Chondrocyte (in vitro differentiated cells): ENCODE measurements around the gene CPVL. TPM values are rescaled to one million over a fixed set of nuclear protein-coding genes. Genes with fewer than 3 reads are reported as not detected.
"Not testable (repeated sequence)": the region's sequence is repeated elsewhere in the genome, so short reads cannot be mapped to it uniquely, and the experiment has no call there.

Source experiments
- DNase-seq: peaks from one replicate; pipeline ENCODE4 v3.0.0; 2021; ENCODE audit warnings: mixed read lengths, low spot score
- H3K27ac Mint-ChIP-seq: one replicate; pipeline ENCODE4 v1.8.0; 2021; ENCODE audit warnings: mild to moderate bottlenecking, moderate library complexity, mixed read lengths; ENCODE audit not compliant: unreplicated experiment
- H3K27me3 Mint-ChIP-seq: 2 replicates; pipeline ENCODE4 v1.8.0; 2021; ENCODE audit warnings: low read depth, mixed read lengths
- H3K36me3 Mint-ChIP-seq: 2 replicates; pipeline ENCODE4 v1.8.0; 2021; ENCODE audit warnings: low read depth, mixed read lengths
- H3K4me1 Mint-ChIP-seq: 2 replicates; pipeline ENCODE4 v1.8.0; 2021; ENCODE audit warnings: low read depth, mild to moderate bottlenecking, mixed read lengths
- H3K4me3 Mint-ChIP-seq: one replicate; pipeline ENCODE4 v1.8.0; 2021; ENCODE audit warnings: mild to moderate bottlenecking, moderate library complexity, mixed read lengths; ENCODE audit not compliant: unreplicated experiment
- H3K9me3 Mint-ChIP-seq: 2 replicates; pipeline ENCODE4 v1.8.0; 2021; ENCODE audit warnings: low read depth, mixed read lengths
- CTCF ChIP-seq: fragments of 200-600 bp; sonication (generic); IDR thresholded peaks from 2 replicates; pipeline ENCODE4 v1.5.0; 2021; ENCODE audit warnings: antibody characterized with exemption, mild to moderate bottlenecking, moderate library complexity
- total RNA-seq: library from RNA; stranded (reverse); gene quantifications from 3 replicates; pipeline ENCODE4 v1.2.1, GENCODE V29; 2021

CPVL gene
- total RNA-seq, 1 donor from 2014 or later = 4.9 TPM

- Mint-ChIP-seq H3K27ac (no peak overlapping the region), H3K4me3 (no peak overlapping the region), H3K36me3 (no peaks in the 10 kb centered on the region), H3K27me3 (no peaks in the 10 kb centered on the region), H3K4me1 (peaks cover 16% of the 10 kb centered on the region), H3K9me3 (no peaks in the 10 kb centered on the region)
- no peak for TF ChIP-seq CTCF
- DNase-seq = no peak
These were observed 49.9 kb downstream of the CPVL start for GRCh38 chr7:29096446-29096730.

DNA sequence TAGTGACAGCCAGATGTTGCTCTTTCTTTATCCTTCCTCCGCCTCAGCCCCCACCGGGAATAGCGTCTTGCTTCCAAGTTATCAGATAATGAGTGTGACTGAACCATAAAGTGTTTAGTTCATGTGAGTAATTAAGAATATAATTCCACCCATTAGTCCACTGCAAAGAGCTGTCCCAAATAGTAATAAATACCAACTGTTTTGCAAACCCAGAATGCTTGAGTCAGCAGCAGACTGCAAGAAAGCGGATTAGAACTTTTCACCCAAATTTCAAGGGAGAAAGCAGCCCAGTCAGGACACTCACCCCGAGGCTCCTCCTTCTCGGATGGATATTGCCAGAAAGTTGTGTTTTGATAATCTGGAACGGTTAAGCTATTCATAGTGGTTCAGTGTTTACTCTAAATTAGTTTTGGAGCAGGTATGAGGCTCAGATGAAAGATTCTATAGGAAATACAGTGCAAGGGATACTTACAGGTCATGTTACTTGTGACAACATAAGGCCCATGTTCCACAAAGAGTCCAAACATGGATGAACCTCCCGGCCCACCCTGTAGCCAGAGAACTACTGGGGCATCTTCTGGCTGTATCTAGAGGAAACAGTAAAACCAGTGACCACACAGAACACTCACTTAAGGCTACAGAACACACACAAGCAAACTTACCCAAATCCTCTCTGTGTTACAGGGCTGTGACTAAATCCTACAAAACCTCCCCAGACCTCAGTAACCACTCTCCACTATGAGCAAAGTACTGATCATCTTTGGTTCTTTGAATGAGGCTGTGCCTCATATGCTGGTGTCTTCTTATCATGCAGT is 50.5 kb downstream of the CPVL start:
- DNase-seq = no peak
- H3K36me3 Mint-ChIP-seq = no peaks in the 10 kb centered on the region
- H3K4me1 Mint-ChIP-seq = peaks cover 21% of the 10 kb centered on the region
- H3K27me3 Mint-ChIP-seq = no peaks in the 10 kb centered on the region
- no peak overlapping the region for H3K4me3 Mint-ChIP-seq
- no peak for TF ChIP-seq CTCF
- no peaks in the 10 kb centered on the region for H3K9me3 Mint-ChIP-seq
- no peak overlapping the region for H3K27ac Mint-ChIP-seq

DNA sequence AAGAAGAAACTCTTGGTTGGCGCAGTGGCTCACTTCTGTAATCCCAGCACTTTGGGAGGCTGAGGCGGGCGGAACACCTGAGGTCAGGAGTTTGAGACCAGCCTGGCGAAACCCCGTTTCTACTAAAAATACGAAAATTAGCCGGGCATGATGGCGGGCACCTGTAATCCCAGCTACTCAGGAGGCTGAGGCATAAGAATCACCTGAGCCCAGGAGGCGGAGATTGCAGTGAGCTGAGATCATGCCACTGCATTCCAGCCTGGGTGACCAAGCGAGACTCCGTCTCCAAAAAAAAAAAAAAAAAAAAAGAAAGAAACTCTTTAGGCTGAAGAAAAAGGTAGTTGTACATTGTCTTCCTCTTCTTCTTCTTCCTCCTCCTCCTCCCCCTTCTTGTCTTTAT is 53.2 kb downstream of the CPVL start:
- H3K27me3 Mint-ChIP-seq, H3K36me3 Mint-ChIP-seq, H3K4me3 Mint-ChIP-seq, DNase-seq, H3K9me3 Mint-ChIP-seq, H3K27ac Mint-ChIP-seq: not testable (repeated sequence)
- H3K4me1 Mint-ChIP-seq = peaks cover 28% of the 10 kb centered on the region

- no peak for DNase-seq
- TF ChIP-seq CTCF = peak; percentile 39
- Mint-ChIP-seq H3K27ac (peak overlapping the region; percentile 76), H3K36me3 (no peaks in the 10 kb centered on the region), H3K27me3 (no peaks in the 10 kb centered on the region), H3K4me1 (peaks cover 39% of the 10 kb centered on the region), H3K4me3 (peak overlapping the region; percentile 18), H3K9me3 (no peaks in the 10 kb centered on the region)
These were observed 54.6 kb downstream of the CPVL start for GRCh38 chr7:29091715-29092114.

DNA sequence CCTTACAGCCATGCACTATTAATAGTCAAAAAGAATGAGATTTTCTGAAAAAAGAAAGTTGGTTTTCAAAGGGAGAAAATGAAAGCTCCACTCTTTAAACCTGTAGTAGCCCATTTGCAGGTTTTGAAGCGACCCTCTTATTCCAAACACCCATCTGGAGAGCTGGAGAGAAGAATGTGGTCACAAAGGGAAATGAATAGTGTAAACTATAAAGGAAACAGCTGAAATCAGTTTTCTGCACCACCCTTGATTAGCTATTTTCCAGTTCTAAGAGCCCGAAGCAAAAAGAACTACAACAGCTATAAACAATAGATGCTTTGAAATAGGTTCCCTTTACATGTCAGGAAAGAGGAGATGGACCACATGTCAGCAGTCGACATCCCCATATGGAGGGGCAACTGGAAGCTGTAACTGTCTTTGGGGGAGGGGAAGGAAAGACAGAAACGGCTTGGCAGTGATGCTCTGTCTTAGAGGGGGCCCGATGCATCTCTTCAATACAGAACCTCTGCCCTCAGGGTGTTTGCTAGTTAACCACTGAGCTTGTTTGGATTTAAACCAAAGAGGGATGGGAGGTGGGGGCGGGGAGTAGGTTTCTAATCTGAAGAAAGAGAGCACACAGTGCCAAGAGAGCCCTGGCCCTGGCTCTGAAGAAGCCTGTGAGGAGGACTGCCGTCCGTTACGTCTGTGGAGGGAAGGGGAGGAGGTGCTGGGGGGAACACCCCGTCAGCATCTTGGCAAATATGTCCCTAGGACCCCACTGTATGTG is 55.3 kb downstream of the CPVL start:
- H3K9me3 Mint-ChIP-seq = no peaks in the 10 kb centered on the region
- peak overlapping the region; percentile 52 for H3K4me3 Mint-ChIP-seq
- no peaks in the 10 kb centered on the region for H3K27me3 Mint-ChIP-seq
- peaks cover 40% of the 10 kb centered on the region for H3K4me1 Mint-ChIP-seq
- H3K36me3 Mint-ChIP-seq = no peaks in the 10 kb centered on the region
- DNase-seq = no peak
- no peak for TF ChIP-seq CTCF
- H3K27ac Mint-ChIP-seq = peak overlapping the region; percentile 76
